Measurements from ENCODE around the gene ITPKC.
"Not testable (repeated sequence)": the region's sequence is repeated elsewhere in the genome, so short reads cannot be mapped to it uniquely, and the experiment has no call there.

ITPKC gene

GRCh38 chr19:40716031-40716481 lies 856 bp upstream of the ITPKC start:
- DNase-seq (ENCODE audit: low spot score) = no peak

- no peak for DNase-seq (ENCODE audit: low spot score)
These were observed 490 bp downstream of the ITPKC start for GRCh38 chr19:40717325-40717879.

- no peak for DNase-seq (ENCODE audit: low spot score)
These were observed 1.2 kb downstream of the ITPKC start for GRCh38 chr19:40717880-40718773.

GRCh38 chr19:40718774-40719391 lies 2.0 kb downstream of the ITPKC start:
- no peak for DNase-seq (ENCODE audit: low spot score)

GRCh38 chr19:40719414-40719894 lies 2.5 kb downstream of the ITPKC start:
- no peak for DNase-seq (ENCODE audit: low spot score)

GRCh38 chr19:40721140-40721486 lies 4.2 kb downstream of the ITPKC start:
- DNase-seq (ENCODE audit: low spot score) = no peak

GRCh38 chr19:40721936-40722661 lies 5.2 kb downstream of the ITPKC start:
- DNase-seq (ENCODE audit: low spot score) = no peak

GRCh38 chr19:40723661-40724254 lies 6.8 kb downstream of the ITPKC start:
- no peak for DNase-seq (ENCODE audit: low spot score)

- DNase-seq (ENCODE audit: low spot score) = no peak
These were observed 7.4 kb downstream of the ITPKC start for GRCh38 chr19:40724315-40724714.

- DNase-seq (ENCODE audit: low spot score) = no peak
These were observed 7.9 kb downstream of the ITPKC start for GRCh38 chr19:40724855-40725254.

- DNase-seq (ENCODE audit: low spot score) = no peak
These were observed 9.4 kb downstream of the ITPKC start for GRCh38 chr19:40726279-40726678.

GRCh38 chr19:40730065-40730464 lies 13.2 kb downstream of the ITPKC start:
- not testable (repeated sequence) for DNase-seq (ENCODE audit: low spot score)

- DNase-seq (ENCODE audit: low spot score) = not testable (repeated sequence)
These were observed 15.4 kb downstream of the ITPKC start for GRCh38 chr19:40732304-40732703.

GRCh38 chr19:40733149-40733548 lies 16.2 kb downstream of the ITPKC start:
- DNase-seq (ENCODE audit: low spot score) = no peak

- no peak for DNase-seq (ENCODE audit: low spot score)
These were observed 18.3 kb downstream of the ITPKC start for GRCh38 chr19:40735013-40735771.

GRCh38 chr19:40736661-40737060 lies 19.7 kb downstream of the ITPKC start:
- no peak for DNase-seq (ENCODE audit: low spot score)

GRCh38 chr19:40737102-40737644 lies 20.3 kb downstream of the ITPKC start:
- DNase-seq (ENCODE audit: low spot score) = no peak

GRCh38 chr19:40739030-40739839 lies 22.3 kb downstream of the ITPKC start:
- DNase-seq (ENCODE audit: low spot score) = no peak

GRCh38 chr19:40739871-40740703 lies 23.2 kb downstream of the ITPKC start:
- DNase-seq (ENCODE audit: low spot score) = no peak
